ENCODE results near the gene S1PR2.

Gene S1PR2

DNA sequence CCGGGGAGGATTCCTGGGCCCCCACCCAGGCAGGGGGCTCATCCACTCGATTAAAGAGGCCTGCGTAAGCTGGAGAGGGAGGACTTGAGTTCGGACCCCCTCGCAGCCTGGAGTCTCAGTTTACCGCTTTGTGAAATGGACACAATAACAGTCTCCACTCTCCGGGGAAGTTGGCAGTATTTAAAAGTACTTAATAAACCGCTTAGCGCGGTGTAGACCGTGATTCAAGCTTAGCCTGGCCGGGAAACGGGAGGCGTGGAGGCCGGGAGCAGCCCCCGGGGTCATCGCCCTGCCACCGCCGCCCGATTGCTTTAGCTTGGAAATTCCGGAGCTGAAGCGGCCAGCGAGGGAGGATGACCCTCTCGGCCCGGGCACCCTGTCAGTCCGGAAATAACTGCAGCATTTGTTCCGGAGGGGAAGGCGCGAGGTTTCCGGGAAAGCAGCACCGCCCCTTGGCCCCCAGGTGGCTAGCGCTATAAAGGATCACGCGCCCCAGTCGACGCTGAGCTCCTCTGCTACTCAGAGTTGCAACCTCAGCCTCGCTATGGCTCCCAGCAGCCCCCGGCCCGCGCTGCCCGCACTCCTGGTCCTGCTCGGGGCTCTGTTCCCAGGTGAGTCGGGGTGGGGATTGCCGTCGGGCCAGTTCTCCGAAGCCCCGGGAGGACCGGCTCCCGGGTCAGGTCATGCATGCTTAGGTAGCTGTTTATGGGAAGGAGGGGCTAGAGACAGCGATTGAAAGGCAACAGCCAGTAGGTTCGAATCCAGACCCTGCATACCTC lies 39.7 kb upstream of the S1PR2 start, which contains the start of gene ICAM1:
Gene ICAM1 (plus strand): TSS at position 505 of the 779 bp plus-strand sequence. CDS start 40 bp downstream, at position 545.
- peak; percentile 53 for ATAC-seq
- TF ChIP-seq RARB (CRISPR knock-in tag; IDR thresholded peaks at IDR 0.05) (no peak), SNAI2 (CRISPR knock-in tag; IDR thresholded peaks at IDR 0.05) (no peak), PPARA (CRISPR knock-in tag; IDR thresholded peaks at IDR 0.05; ENCODE audit: borderline replicate concordance) (no peak), ZNF70 (CRISPR knock-in tag; IDR thresholded peaks at IDR 0.05) (no peak), ESRRG (CRISPR knock-in tag; IDR thresholded peaks at IDR 0.05) (no peak), OSR1 (CRISPR knock-in tag; IDR thresholded peaks at IDR 0.05) (no peak), ZNF565 (CRISPR knock-in tag; conservative IDR thresholded peaks at IDR 0.05; ENCODE audit: low read depth) (no peak), ARNTL (CRISPR knock-in tag; IDR thresholded peaks at IDR 0.05; ENCODE audit: borderline replicate concordance, low read depth) (no peak), ZC3H10 (CRISPR knock-in tag; IDR thresholded peaks at IDR 0.05) (no peak), TCF4 (CRISPR knock-in tag; IDR thresholded peaks at IDR 0.05; ENCODE audit: borderline replicate concordance) (no peak), ZNF8 (CRISPR knock-in tag; IDR thresholded peaks at IDR 0.05) (no peak), BACH2 (CRISPR knock-in tag; IDR thresholded peaks at IDR 0.05; ENCODE audit: borderline replicate concordance) (no peak), ZFP30 (CRISPR knock-in tag; IDR thresholded peaks at IDR 0.05) (no peak), ZFP3 (CRISPR knock-in tag; IDR thresholded peaks at IDR 0.05) (no peak), TOX (CRISPR knock-in tag; IDR thresholded peaks at IDR 0.05; ENCODE audit: borderline replicate concordance) (no peak), ISL1 (CRISPR knock-in tag; IDR thresholded peaks at IDR 0.05) (no peak)
- TF ChIP-seq, protein P1, sequence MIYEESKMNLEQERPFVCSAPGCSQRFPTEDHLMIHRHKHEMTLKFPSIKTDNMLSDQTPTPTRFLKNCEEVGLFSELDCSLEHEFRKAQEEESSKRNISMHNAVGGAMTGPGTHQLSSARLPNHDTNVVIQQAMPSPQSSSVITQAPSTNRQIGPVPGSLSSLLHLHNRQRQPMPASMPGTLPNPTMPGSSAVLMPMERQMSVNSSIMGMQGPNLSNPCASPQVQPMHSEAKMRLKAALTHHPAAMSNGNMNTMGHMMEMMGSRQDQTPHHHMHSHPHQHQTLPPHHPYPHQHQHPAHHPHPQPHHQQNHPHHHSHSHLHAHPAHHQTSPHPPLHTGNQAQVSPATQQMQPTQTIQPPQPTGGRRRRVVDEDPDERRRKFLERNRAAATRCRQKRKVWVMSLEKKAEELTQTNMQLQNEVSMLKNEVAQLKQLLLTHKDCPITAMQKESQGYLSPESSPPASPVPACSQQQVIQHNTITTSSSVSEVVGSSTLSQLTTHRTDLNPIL (CRISPR knock-in tag; IDR thresholded peaks at IDR 0.05; ENCODE audit: low read depth), result no peak
- TF ChIP-seq, protein P2, sequence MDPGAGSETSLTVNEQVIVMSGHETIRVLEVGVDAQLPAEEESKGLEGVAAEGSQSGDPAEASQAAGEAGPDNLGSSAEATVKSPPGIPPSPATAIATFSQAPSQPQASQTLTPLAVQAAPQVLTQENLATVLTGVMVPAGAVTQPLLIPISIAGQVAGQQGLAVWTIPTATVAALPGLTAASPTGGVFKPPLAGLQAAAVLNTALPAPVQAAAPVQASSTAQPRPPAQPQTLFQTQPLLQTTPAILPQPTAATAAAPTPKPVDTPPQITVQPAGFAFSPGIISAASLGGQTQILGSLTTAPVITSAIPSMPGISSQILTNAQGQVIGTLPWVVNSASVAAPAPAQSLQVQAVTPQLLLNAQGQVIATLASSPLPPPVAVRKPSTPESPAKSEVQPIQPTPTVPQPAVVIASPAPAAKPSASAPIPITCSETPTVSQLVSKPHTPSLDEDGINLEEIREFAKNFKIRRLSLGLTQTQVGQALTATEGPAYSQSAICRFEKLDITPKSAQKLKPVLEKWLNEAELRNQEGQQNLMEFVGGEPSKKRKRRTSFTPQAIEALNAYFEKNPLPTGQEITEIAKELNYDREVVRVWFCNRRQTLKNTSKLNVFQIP (CRISPR knock-in tag; IDR thresholded peaks at IDR 0.05; ENCODE audit: borderline replicate concordance, low read depth), result no peak
- TF ChIP-seq, protein P3, sequence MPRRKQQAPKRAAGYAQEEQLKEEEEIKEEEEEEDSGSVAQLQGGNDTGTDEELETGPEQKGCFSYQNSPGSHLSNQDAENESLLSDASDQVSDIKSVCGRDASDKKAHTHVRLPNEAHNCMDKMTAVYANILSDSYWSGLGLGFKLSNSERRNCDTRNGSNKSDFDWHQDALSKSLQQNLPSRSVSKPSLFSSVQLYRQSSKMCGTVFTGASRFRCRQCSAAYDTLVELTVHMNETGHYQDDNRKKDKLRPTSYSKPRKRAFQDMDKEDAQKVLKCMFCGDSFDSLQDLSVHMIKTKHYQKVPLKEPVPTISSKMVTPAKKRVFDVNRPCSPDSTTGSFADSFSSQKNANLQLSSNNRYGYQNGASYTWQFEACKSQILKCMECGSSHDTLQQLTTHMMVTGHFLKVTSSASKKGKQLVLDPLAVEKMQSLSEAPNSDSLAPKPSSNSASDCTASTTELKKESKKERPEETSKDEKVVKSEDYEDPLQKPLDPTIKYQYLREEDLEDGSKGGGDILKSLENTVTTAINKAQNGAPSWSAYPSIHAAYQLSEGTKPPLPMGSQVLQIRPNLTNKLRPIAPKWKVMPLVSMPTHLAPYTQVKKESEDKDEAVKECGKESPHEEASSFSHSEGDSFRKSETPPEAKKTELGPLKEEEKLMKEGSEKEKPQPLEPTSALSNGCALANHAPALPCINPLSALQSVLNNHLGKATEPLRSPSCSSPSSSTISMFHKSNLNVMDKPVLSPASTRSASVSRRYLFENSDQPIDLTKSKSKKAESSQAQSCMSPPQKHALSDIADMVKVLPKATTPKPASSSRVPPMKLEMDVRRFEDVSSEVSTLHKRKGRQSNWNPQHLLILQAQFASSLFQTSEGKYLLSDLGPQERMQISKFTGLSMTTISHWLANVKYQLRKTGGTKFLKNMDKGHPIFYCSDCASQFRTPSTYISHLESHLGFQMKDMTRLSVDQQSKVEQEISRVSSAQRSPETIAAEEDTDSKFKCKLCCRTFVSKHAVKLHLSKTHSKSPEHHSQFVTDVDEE (CRISPR knock-in tag; IDR thresholded peaks at IDR 0.05), result no peak
- TF ChIP-seq, protein P4, sequence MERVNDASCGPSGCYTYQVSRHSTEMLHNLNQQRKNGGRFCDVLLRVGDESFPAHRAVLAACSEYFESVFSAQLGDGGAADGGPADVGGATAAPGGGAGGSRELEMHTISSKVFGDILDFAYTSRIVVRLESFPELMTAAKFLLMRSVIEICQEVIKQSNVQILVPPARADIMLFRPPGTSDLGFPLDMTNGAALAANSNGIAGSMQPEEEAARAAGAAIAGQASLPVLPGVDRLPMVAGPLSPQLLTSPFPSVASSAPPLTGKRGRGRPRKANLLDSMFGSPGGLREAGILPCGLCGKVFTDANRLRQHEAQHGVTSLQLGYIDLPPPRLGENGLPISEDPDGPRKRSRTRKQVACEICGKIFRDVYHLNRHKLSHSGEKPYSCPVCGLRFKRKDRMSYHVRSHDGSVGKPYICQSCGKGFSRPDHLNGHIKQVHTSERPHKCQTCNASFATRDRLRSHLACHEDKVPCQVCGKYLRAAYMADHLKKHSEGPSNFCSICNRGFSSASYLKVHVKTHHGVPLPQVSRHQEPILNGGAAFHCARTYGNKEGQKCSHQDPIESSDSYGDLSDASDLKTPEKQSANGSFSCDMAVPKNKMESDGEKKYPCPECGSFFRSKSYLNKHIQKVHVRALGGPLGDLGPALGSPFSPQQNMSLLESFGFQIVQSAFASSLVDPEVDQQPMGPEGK (CRISPR knock-in tag; IDR thresholded peaks at IDR 0.05; ENCODE audit: borderline replicate concordance), result no peak

DNA sequence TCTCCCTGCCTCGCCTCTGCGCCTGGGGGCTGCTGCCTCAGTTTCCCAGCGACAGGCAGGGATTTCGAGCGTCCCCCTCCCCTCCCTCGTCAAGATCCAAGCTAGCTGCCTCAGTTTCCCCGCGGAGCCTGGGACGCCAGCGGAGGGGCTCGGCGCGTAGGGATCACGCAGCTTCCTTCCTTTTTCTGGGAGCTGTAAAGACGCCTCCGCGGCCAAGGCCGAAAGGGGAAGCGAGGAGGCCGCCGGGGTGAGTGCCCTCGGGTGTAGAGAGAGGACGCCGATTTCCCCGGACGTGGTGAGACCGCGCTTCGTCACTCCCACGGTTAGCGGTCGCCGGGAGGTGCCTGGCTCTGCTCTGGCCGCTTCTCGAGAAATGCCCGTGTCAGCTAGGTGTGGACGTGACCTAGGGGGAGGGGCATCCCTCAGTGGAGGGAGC lies 39.1 kb upstream of the S1PR2 start:
- peak; percentile 6 for ATAC-seq
- TF ChIP-seq GLIS3 (CRISPR knock-in tag; IDR thresholded peaks at IDR 0.05) (no peak), BACH2 (CRISPR knock-in tag; IDR thresholded peaks at IDR 0.05; ENCODE audit: borderline replicate concordance) (no peak)

GRCh38 chr19:10269333-10270179 lies 38.4 kb upstream of the S1PR2 start:
- peak; percentile 84 for ATAC-seq
- no peak for TF ChIP-seq TOX (CRISPR knock-in tag; IDR thresholded peaks at IDR 0.05; ENCODE audit: borderline replicate concordance)
- no peak for TF ChIP-seq CSDC2 (CRISPR knock-in tag; IDR thresholded peaks at IDR 0.05)
- no peak for TF ChIP-seq TCF4 (CRISPR knock-in tag; IDR thresholded peaks at IDR 0.05; ENCODE audit: borderline replicate concordance)
- TF ChIP-seq ZC3H10 (CRISPR knock-in tag; IDR thresholded peaks at IDR 0.05), result no peak
- TF ChIP-seq, protein P4 (CRISPR knock-in tag; IDR thresholded peaks at IDR 0.05; ENCODE audit: borderline replicate concordance), result no peak
- no peak for TF ChIP-seq RARB (CRISPR knock-in tag; IDR thresholded peaks at IDR 0.05)
- TF ChIP-seq PPARA (CRISPR knock-in tag; IDR thresholded peaks at IDR 0.05; ENCODE audit: borderline replicate concordance), result no peak
- no peak for TF ChIP-seq CSRNP3 (CRISPR knock-in tag; IDR thresholded peaks at IDR 0.05)
- no peak for TF ChIP-seq GLIS3 (CRISPR knock-in tag; IDR thresholded peaks at IDR 0.05)
- TF ChIP-seq ZNF70 (CRISPR knock-in tag; IDR thresholded peaks at IDR 0.05), result no peak
- no peak for TF ChIP-seq ZFP30 (CRISPR knock-in tag; IDR thresholded peaks at IDR 0.05)
- TF ChIP-seq ARNTL (CRISPR knock-in tag; IDR thresholded peaks at IDR 0.05; ENCODE audit: borderline replicate concordance, low read depth), result no peak

Data from SK-N-SH treated with all-trans-retinoic acid at 6 μM for 48 hours (cell line).